Endothelial cell of umbilical vein (primary cell): ENCODE measurements around the gene CASR. TPM values are rescaled to one million over a fixed set of nuclear protein-coding genes. Genes with fewer than 3 reads are reported as not detected.

Source experiments
- BruUV-seq: library from RNA; stranded (reverse); fragments of 400-500 nt; replicated peaks from 2 replicates; lab custom pipeline; 2021; lab: Mats Ljungman, UMichigan
- CTCF ChIA-PET: fragments of 300-600, 350-600 bp; sonication (Branson Sonifier 250); formaldehyde crosslinking; loops from one replicate; lab custom pipeline; 2021; ENCODE audit warnings: antibody characterized with exemption, inconsistent platforms; lab: Charles Lee
- POLR2A ChIA-PET: fragments of 300-600, 350-600 bp; sonication (Branson Sonifier 250); formaldehyde crosslinking; loops from one replicate; lab custom pipeline; 2021; ENCODE audit warnings: antibody characterized with exemption, inconsistent platforms; lab: Charles Lee
- DNase-seq: peaks from one replicate; pipeline ENCODE4 v3.0.0-alpha.2; 2011; ENCODE audit warnings: low read depth, low spot score
- FAIRE-seq: peaks from 2 replicates; lab custom pipeline; 2011; peaks lifted over from hg19 to GRCh38; lab: Jason Lieb, UNC
- H2AFZ ChIP-seq: 2 replicates; pipeline ENCODE4 v1.6.0; 2012; ENCODE audit warnings: low read depth, low read length, control low read depth, inconsistent platforms
- H3K27ac ChIP-seq: 2 replicates; pipeline ENCODE4 v1.5.1; 2011; ENCODE audit warnings: low read depth, mild to moderate bottlenecking, control low read depth, low read length, moderate library complexity; ENCODE audit not compliant: insufficient read depth
- H3K27me3 ChIP-seq, 2 experiments: 2 replicates each; pipeline versions ENCODE4 v1.6.0 to v1.6.1; 2011; ENCODE audit warnings: low read length in 2 of 2, mixed read lengths in 1 of 2; ENCODE audit not compliant: control insufficient read depth in 2 of 2, insufficient read depth in 2 of 2
- H3K36me3 ChIP-seq, 2 experiments: 2 replicates in 1 of 2; 3 replicates in 1 of 2; pipeline ENCODE4 v1.5.1; 2011; ENCODE audit warnings: low read length in 2 of 2, mild to moderate bottlenecking in 1 of 2, moderate library complexity in 1 of 2; ENCODE audit not compliant: control insufficient read depth in 2 of 2, insufficient read depth in 2 of 2; ENCODE audit errors: extremely low read depth in 1 of 2
- H3K4me1 ChIP-seq: 3 replicates; pipeline ENCODE4 v1.5.1; 2011; ENCODE audit warnings: mild to moderate bottlenecking, low read length; ENCODE audit not compliant: control insufficient read depth, insufficient read depth; ENCODE audit errors: extremely low read depth
- H3K4me2 ChIP-seq: 2 replicates; pipeline ENCODE4 v1.6.1; 2011; ENCODE audit warnings: low read length, control low read depth, mixed read lengths; ENCODE audit not compliant: insufficient read depth
- H3K4me3 ChIP-seq, 3 experiments: fragments of 200-600 bp in 1 of 3; sonication (generic), shearing (Covaris generic) in 1 of 3; replicated peaks in 1 of 3; 2 replicates each; pipeline ENCODE4 v1.5.1; 2011 to 2016; ENCODE audit warnings: control low read depth in 3 of 3, low read length in 3 of 3, mild to moderate bottlenecking in 2 of 3, inconsistent platforms in 1 of 3, low read depth in 1 of 3, moderate library complexity in 1 of 3; ENCODE audit not compliant: insufficient read depth in 1 of 3
- H3K79me2 ChIP-seq: 2 replicates; pipeline ENCODE4 v1.6.0; 2012; ENCODE audit warnings: low read length, inconsistent platforms; ENCODE audit not compliant: control insufficient read depth, insufficient read depth
- H3K9ac ChIP-seq: replicated peaks from 2 replicates; pipeline ENCODE3; 2011; ENCODE audit warnings: low read length, control low read depth; ENCODE audit not compliant: insufficient read depth; ENCODE audit errors: extremely low read depth
- H3K9me1 ChIP-seq: replicated peaks from 3 replicates; pipeline ENCODE4 v1.6.0; 2011; ENCODE audit warnings: mild to moderate bottlenecking, low read length; ENCODE audit not compliant: control insufficient read depth, insufficient read depth; ENCODE audit errors: extremely low read depth
- H3K9me3 ChIP-seq: replicated peaks from 2 replicates; pipeline ENCODE4 v1.5.1; 2012; ENCODE audit warnings: low read length, inconsistent platforms; ENCODE audit not compliant: control insufficient read depth, insufficient read depth
- H4K20me1 ChIP-seq: replicated peaks from 2 replicates; pipeline ENCODE3; 2011; ENCODE audit warnings: mild to moderate bottlenecking, low read length; ENCODE audit not compliant: control insufficient read depth, insufficient read depth; ENCODE audit errors: extremely low read depth
- EZH2 ChIP-seq: IDR thresholded peaks from 2 replicates; pipeline ENCODE4 v1.6.1; 2012; ENCODE audit warnings: borderline replicate concordance, low read depth, mild to moderate bottlenecking, moderate library complexity, low read length, inconsistent platforms; ENCODE audit not compliant: severe bottlenecking
- FOS ChIP-seq: IDR thresholded peaks from 2 replicates; pipeline ENCODE4 v1.6.1; 2011; ENCODE audit warnings: mild to moderate bottlenecking, low read length, moderate library complexity, borderline replicate concordance; ENCODE audit not compliant: insufficient read depth
- GATA2 ChIP-seq: IDR thresholded peaks from 2 replicates; pipeline ENCODE4 v1.7.0; 2011; ENCODE audit warnings: low read depth, mild to moderate bottlenecking, moderate library complexity, mixed read lengths, low read length; ENCODE audit not compliant: insufficient read length, insufficient read depth
- JUN ChIP-seq: IDR thresholded peaks from 2 replicates; pipeline ENCODE4 v1.6.1; 2011; ENCODE audit warnings: borderline replicate concordance, low read depth; ENCODE audit not compliant: insufficient read length, insufficient read depth
- MYC ChIP-seq: IDR thresholded peaks from one replicate; pipeline ENCODE4 v1.6.1; 2011; ENCODE audit warnings: mild to moderate bottlenecking, low read depth, low read length
- POLR2A ChIP-seq: IDR thresholded peaks from 2 replicates; pipeline ENCODE4 v1.6.1; 2012; ENCODE audit warnings: low read depth, mild to moderate bottlenecking, control low read depth, low read length
- POLR2AphosphoS5 ChIP-seq: IDR thresholded peaks from 2 replicates; pipeline ENCODE4 v1.6.1; 2012; ENCODE audit warnings: low read depth, mild to moderate bottlenecking, control low read depth, low read length, moderate library complexity; ENCODE audit not compliant: insufficient read depth
- dilution Hi-C: fragments of 300-500 bp; cut with MboI; formaldehyde crosslinking; loops from one replicate; pipeline ENCODE4 v1.15.0; 2019; ENCODE audit warnings: low sequenced_read_pairs; ENCODE audit not compliant: extremely low pct_ligation_motif_present
- intact Hi-C: fragments of 100-400 bp; cut with micrococcal nuclease; formaldehyde crosslinking; loops from one replicate; pipeline ENCODE4 v1.10.0; 2022
- polyA plus RNA-seq, 4 experiments: library from polyadenylated mRNA; depleted of rRNA in 3 of 4; stranded (reverse) in 3 of 4; unstranded in 1 of 4; fragments of >200 nt; gene quantifications; 2 replicates each; pipeline versions ENCODE4 v1.2.1 to v1.2.3, GENCODE V29; 2011 to 2012; ENCODE audit warnings: missing spikeins in 1 of 4
- total RNA-seq: library from RNA; stranded (reverse); gene quantifications from 2 replicates; pipeline ENCODE4 v1.2.3, GENCODE V29; 2021
- TF ChIP-seq, protein P1 (sequence below): IDR thresholded peaks from 2 replicates; pipeline ENCODE4 v1.6.1; 2011; ENCODE audit not compliant: insufficient read depth, insufficient read length
- TF ChIP-seq, protein P2 (sequence below), 2 donors: IDR thresholded peaks; 1 replicate in 1 of 2; 2 replicates in 1 of 2; pipeline ENCODE4 v1.5.1; 2011; ENCODE audit warnings: low read length in 2 of 2, mild to moderate bottlenecking in 2 of 2, moderate library complexity in 2 of 2, control low read depth in 1 of 2, inconsistent platforms in 1 of 2, low read depth in 1 of 2; ENCODE audit not compliant: insufficient read depth in 1 of 2; ENCODE audit errors: extremely low read depth in 1 of 2

Gene CASR
- total and polyA plus RNA-seq, 2 donors (not counting 3 experiments of a cell fraction or from before 2014, with no cell fraction given), result not detected

DNA sequence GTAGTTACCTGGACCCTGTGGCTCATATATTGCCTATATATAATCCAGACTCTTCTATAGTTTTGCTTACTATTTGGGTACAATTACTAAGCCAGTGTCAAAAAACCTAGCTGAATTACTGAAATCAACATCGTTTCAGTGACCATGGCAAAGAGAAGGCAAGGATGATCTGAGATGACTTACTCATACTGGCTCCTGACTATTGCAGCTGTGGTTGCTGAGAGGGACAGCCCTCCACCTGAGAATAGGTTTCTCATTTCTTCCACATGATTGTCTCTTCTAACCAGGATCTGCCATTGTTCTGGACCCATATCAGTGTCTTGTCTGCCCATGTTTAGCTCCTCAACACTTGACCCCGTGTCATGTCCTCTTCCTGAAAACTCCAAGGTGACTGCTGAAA, 30.2 kb downstream of the CASR start:
- Histone ChIP-seq H3K79me2 (no peaks in the 10 kb centered on the region), H3K4me2 (no peak overlapping the region), H3K9ac (no peak overlapping the region), H3K27me3 (peaks cover 0 to 2% of the 10 kb centered on the region in 2 experiments), H3K27ac (no peak overlapping the region), H3K4me1 (no peaks in the 10 kb centered on the region), H3K4me3 (no peak overlapping the region), H4K20me1 (no peaks in the 10 kb centered on the region), H3K9me3 (no peaks in the 10 kb centered on the region), H3K36me3 (no peaks in the 10 kb centered on the region), H3K9me1 (no peaks in the 10 kb centered on the region), H2AFZ (no peak overlapping the region)
- CTCF ChIA-PET, result no interaction called here
- BruUV-seq, result no TSS peak
- TF ChIP-seq POLR2AphosphoS5 (no peak), GATA2 (no peak), JUN (no peak), FOS (no peak), POLR2A (no peak), MYC (no peak), EZH2 (no peak)
- TF ChIP-seq, protein P1, sequence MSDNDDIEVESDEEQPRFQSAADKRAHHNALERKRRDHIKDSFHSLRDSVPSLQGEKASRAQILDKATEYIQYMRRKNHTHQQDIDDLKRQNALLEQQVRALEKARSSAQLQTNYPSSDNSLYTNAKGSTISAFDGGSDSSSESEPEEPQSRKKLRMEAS, result no peak
- TF ChIP-seq, protein P2, sequence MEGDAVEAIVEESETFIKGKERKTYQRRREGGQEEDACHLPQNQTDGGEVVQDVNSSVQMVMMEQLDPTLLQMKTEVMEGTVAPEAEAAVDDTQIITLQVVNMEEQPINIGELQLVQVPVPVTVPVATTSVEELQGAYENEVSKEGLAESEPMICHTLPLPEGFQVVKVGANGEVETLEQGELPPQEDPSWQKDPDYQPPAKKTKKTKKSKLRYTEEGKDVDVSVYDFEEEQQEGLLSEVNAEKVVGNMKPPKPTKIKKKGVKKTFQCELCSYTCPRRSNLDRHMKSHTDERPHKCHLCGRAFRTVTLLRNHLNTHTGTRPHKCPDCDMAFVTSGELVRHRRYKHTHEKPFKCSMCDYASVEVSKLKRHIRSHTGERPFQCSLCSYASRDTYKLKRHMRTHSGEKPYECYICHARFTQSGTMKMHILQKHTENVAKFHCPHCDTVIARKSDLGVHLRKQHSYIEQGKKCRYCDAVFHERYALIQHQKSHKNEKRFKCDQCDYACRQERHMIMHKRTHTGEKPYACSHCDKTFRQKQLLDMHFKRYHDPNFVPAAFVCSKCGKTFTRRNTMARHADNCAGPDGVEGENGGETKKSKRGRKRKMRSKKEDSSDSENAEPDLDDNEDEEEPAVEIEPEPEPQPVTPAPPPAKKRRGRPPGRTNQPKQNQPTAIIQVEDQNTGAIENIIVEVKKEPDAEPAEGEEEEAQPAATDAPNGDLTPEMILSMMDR (IDR thresholded peaks at IDR 0.05; ENCODE audit: extremely low read depth in 1 of 2, insufficient read depth in 1 of 2, low read depth in 1 of 2, low read length in 2 of 2), result no peak
- intact Hi-C loops (no loop called here), dilution Hi-C loops (no loop called here)
- DNase-seq (no peak), FAIRE-seq (no peak)
- POLR2A ChIA-PET, result no interaction called here
